ENCODE measurements around the gene SLC22A2. TPM values are rescaled to one million over a fixed set of nuclear protein-coding genes. Genes with fewer than 3 reads are reported as not detected.

Gene SLC22A2
- total RNA-seq, 2 donors from 2014 or later: not detected

GRCh38 chr6:160277144-160277543, 18.5 kb upstream of the SLC22A2 start:
- no peaks in the 10 kb centered on the region for H3K36me3 ChIP-seq
- DNase-seq (ENCODE audit: low spot score): no peak

GRCh38 chr6:160276126-160276525, 17.5 kb upstream of the SLC22A2 start:
- Histone ChIP-seq H3K4me1 (no peaks in the 10 kb centered on the region), H3K27ac (no peak overlapping the region), H3K9me3 (no peaks in the 10 kb centered on the region), H3K4me3 (no peak overlapping the region), H3K27me3 (no peaks in the 10 kb centered on the region), H3K36me3 (no peaks in the 10 kb centered on the region)
- TF ChIP-seq CTCF (IDR thresholded peaks at IDR 0.05): no peak
- no peak for DNase-seq (ENCODE audit: low spot score)

More at GRCh38 chr6:160277144-160277543, 18.5 kb upstream of the SLC22A2 start:
- no peaks in the 10 kb centered on the region for H3K27me3 ChIP-seq
- no peak overlapping the region for H3K4me3 ChIP-seq
- H3K4me1 ChIP-seq: no peaks in the 10 kb centered on the region
- no peak overlapping the region for H3K27ac ChIP-seq
- no peak for TF ChIP-seq CTCF (IDR thresholded peaks at IDR 0.05)
- H3K9me3 ChIP-seq: no peaks in the 10 kb centered on the region

- no peaks in the 10 kb centered on the region for H3K9me3 ChIP-seq
- no peaks in the 10 kb centered on the region for H3K27me3 ChIP-seq
- no peak for TF ChIP-seq CTCF (IDR thresholded peaks at IDR 0.05)
- DNase-seq (ENCODE audit: low spot score): no peak
- no peaks in the 10 kb centered on the region for H3K36me3 ChIP-seq
- H3K4me3 ChIP-seq: no peak overlapping the region
- H3K27ac ChIP-seq: no peak overlapping the region
- H3K4me1 ChIP-seq: no peaks in the 10 kb centered on the region
Observed at GRCh38 chr6:160275511-160276003, 16.9 kb upstream of the SLC22A2 start.

GRCh38 chr6:160274871-160275510, 16.4 kb upstream of the SLC22A2 start:
- no peaks in the 10 kb centered on the region for H3K4me1 ChIP-seq
- no peaks in the 10 kb centered on the region for H3K27me3 ChIP-seq
- H3K36me3 ChIP-seq: no peaks in the 10 kb centered on the region
- TF ChIP-seq CTCF (IDR thresholded peaks at IDR 0.05): no peak
- H3K27ac ChIP-seq: no peak overlapping the region
- H3K9me3 ChIP-seq: no peaks in the 10 kb centered on the region
- no peak for DNase-seq (ENCODE audit: low spot score)
- H3K4me3 ChIP-seq: no peak overlapping the region

GRCh38 chr6:160273750-160274149, 15.1 kb upstream of the SLC22A2 start:
- H3K9me3 ChIP-seq: no peaks in the 10 kb centered on the region
- no peak overlapping the region for H3K4me3 ChIP-seq
- no peaks in the 10 kb centered on the region for H3K36me3 ChIP-seq
- no peaks in the 10 kb centered on the region for H3K4me1 ChIP-seq
- H3K27ac ChIP-seq: no peak overlapping the region
- H3K27me3 ChIP-seq: no peaks in the 10 kb centered on the region
- no peak for DNase-seq (ENCODE audit: low spot score)
- no peak for TF ChIP-seq CTCF (IDR thresholded peaks at IDR 0.05)

- no peak for DNase-seq (ENCODE audit: low spot score)
- no peaks in the 10 kb centered on the region for H3K4me1 ChIP-seq
- H3K27me3 ChIP-seq: no peaks in the 10 kb centered on the region
- H3K36me3 ChIP-seq: no peaks in the 10 kb centered on the region
- no peak overlapping the region for H3K4me3 ChIP-seq
- H3K9me3 ChIP-seq: no peaks in the 10 kb centered on the region
- no peak for TF ChIP-seq CTCF (IDR thresholded peaks at IDR 0.05)
- no peak overlapping the region for H3K27ac ChIP-seq
Observed at GRCh38 chr6:160273196-160273595, 14.6 kb upstream of the SLC22A2 start.

Measured in right atrium auricular region (tissue), 2 donors.